ENCODE measurements around the gene ITPR3. TPM values are rescaled to one million over a fixed set of nuclear protein-coding genes. Genes with fewer than 3 reads are reported as not detected.

The ITPR3 gene
- total and polyA plus RNA-seq, 2 of the 13 experiments (the other 11 are each of a cell fraction or from before 2014, with no cell fraction given) = 3.8 to 21.4 TPM

DNA sequence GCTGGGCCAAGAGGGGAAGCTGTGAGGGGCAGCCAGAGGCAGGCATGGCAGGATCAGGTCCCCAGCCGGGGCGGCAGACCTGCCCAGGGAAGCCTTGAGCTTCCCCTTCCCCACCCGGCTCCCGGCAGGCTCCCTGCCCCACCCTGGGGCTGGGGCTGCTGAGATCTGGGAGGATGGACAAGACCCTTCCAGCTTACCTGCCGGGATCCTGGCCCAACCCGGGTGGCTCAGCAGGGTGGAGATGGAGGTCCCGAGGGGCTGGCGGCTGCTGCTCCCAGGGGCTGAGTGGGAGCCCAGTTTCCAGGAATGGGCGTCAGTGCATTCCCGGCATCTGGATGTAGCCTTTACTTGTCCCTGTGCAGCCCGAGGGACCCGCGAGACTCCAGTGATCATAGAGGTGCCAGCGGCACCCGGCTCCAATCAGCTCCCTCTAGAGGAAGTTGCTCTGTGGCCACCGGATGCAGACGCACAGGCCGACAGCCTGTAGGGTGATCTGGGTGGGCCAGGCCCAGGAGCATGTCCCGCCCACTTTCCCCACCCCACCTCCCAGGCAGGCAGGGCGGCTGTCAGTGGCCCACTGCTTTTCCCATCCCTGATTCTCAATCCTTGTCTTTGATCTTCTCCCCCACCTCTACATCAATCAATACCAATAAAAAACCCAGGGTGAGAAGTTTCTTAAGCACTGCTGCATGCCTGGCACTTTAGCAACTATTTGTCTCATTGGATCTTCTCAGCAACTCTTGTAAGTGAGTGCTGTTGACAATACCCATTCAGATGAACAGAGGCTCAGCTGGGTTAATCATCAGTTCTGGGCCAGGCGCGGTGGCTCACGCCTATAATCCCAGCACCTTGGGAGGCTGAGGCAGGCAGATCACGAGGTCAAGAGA, 41.1 kb upstream of the ITPR3 start, which contains the start of gene BAK1 (continued):
- TF ChIP-seq, protein P1, sequence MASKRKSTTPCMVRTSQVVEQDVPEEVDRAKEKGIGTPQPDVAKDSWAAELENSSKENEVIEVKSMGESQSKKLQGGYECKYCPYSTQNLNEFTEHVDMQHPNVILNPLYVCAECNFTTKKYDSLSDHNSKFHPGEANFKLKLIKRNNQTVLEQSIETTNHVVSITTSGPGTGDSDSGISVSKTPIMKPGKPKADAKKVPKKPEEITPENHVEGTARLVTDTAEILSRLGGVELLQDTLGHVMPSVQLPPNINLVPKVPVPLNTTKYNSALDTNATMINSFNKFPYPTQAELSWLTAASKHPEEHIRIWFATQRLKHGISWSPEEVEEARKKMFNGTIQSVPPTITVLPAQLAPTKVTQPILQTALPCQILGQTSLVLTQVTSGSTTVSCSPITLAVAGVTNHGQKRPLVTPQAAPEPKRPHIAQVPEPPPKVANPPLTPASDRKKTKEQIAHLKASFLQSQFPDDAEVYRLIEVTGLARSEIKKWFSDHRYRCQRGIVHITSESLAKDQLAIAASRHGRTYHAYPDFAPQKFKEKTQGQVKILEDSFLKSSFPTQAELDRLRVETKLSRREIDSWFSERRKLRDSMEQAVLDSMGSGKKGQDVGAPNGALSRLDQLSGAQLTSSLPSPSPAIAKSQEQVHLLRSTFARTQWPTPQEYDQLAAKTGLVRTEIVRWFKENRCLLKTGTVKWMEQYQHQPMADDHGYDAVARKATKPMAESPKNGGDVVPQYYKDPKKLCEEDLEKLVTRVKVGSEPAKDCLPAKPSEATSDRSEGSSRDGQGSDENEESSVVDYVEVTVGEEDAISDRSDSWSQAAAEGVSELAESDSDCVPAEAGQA (IDR thresholded peaks at IDR 0.05; ENCODE audit: low read depth) = no peak
- TF ChIP-seq, protein P1 (CRISPR knock-in tag; IDR thresholded peaks at IDR 0.05; ENCODE audit: borderline replicate concordance) = no peak
- TF ChIP-seq, protein P2, sequence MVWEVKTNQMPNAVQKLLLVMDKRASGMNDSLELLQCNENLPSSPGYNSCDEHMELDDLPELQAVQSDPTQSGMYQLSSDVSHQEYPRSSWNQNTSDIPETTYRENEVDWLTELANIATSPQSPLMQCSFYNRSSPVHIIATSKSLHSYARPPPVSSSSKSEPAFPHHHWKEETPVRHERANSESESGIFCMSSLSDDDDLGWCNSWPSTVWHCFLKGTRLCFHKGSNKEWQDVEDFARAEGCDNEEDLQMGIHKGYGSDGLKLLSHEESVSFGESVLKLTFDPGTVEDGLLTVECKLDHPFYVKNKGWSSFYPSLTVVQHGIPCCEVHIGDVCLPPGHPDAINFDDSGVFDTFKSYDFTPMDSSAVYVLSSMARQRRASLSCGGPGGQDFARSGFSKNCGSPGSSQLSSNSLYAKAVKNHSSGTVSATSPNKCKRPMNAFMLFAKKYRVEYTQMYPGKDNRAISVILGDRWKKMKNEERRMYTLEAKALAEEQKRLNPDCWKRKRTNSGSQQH (CRISPR knock-in tag; IDR thresholded peaks at IDR 0.05; ENCODE audit: low read depth) = peak; percentile 35; the same call in 1 of the 2 replicates
- TF ChIP-seq, protein P3, sequence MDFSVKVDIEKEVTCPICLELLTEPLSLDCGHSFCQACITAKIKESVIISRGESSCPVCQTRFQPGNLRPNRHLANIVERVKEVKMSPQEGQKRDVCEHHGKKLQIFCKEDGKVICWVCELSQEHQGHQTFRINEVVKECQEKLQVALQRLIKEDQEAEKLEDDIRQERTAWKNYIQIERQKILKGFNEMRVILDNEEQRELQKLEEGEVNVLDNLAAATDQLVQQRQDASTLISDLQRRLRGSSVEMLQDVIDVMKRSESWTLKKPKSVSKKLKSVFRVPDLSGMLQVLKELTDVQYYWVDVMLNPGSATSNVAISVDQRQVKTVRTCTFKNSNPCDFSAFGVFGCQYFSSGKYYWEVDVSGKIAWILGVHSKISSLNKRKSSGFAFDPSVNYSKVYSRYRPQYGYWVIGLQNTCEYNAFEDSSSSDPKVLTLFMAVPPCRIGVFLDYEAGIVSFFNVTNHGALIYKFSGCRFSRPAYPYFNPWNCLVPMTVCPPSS (IDR thresholded peaks at IDR 0.05) = no peak
- TF ChIP-seq PTBP1 (IDR thresholded peaks at IDR 0.05; ENCODE audit: low read depth, low read length, poor library complexity, severe bottlenecking) = no peak
- peak; percentile 45; the same call in 1 of the 2 replicates for TF ChIP-seq FOXK2 (IDR thresholded peaks at IDR 0.05)
- TF ChIP-seq NCOA5 (CRISPR knock-in tag; IDR thresholded peaks at IDR 0.05) = no peak
- TF ChIP-seq RFX3 (CRISPR knock-in tag; IDR thresholded peaks at IDR 0.05) = no peak
- no peak for TF ChIP-seq ZNF720 (CRISPR knock-in tag; IDR thresholded peaks at IDR 0.05)
- TF ChIP-seq, protein P4, sequence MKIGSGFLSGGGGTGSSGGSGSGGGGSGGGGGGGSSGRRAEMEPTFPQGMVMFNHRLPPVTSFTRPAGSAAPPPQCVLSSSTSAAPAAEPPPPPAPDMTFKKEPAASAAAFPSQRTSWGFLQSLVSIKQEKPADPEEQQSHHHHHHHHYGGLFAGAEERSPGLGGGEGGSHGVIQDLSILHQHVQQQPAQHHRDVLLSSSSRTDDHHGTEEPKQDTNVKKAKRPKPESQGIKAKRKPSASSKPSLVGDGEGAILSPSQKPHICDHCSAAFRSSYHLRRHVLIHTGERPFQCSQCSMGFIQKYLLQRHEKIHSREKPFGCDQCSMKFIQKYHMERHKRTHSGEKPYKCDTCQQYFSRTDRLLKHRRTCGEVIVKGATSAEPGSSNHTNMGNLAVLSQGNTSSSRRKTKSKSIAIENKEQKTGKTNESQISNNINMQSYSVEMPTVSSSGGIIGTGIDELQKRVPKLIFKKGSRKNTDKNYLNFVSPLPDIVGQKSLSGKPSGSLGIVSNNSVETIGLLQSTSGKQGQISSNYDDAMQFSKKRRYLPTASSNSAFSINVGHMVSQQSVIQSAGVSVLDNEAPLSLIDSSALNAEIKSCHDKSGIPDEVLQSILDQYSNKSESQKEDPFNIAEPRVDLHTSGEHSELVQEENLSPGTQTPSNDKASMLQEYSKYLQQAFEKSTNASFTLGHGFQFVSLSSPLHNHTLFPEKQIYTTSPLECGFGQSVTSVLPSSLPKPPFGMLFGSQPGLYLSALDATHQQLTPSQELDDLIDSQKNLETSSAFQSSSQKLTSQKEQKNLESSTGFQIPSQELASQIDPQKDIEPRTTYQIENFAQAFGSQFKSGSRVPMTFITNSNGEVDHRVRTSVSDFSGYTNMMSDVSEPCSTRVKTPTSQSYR (CRISPR knock-in tag; IDR thresholded peaks at IDR 0.05; ENCODE audit: borderline replicate concordance) = 0 out of 2 replicates have a peak, but pooled peaks have one; percentile 0
- TF ChIP-seq SKI (IDR thresholded peaks at IDR 0.05; ENCODE audit: partially characterized antibody) = no peak
- TF ChIP-seq ZFP90 (CRISPR knock-in tag; IDR thresholded peaks at IDR 0.05; ENCODE audit: borderline replicate concordance) = no peak; the same call in 1 of the 2 replicates
- TF ChIP-seq SMARCC2 (IDR thresholded peaks at IDR 0.05) = no peak
- peak; percentile 26 for TF ChIP-seq AGO2 (optimal IDR thresholded peaks at IDR 0.05; ENCODE audit: low read depth, low read length)
- TF ChIP-seq, protein P5, sequence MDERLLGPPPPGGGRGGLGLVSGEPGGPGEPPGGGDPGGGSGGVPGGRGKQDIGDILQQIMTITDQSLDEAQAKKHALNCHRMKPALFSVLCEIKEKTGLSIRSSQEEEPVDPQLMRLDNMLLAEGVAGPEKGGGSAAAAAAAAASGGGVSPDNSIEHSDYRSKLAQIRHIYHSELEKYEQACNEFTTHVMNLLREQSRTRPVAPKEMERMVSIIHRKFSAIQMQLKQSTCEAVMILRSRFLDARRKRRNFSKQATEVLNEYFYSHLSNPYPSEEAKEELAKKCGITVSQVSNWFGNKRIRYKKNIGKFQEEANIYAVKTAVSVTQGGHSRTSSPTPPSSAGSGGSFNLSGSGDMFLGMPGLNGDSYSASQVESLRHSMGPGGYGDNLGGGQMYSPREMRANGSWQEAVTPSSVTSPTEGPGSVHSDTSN (CRISPR knock-in tag; IDR thresholded peaks at IDR 0.05) = no peak
- TF ChIP-seq PRMT3 (CRISPR knock-in tag; IDR thresholded peaks at IDR 0.05; ENCODE audit: borderline replicate concordance, low read depth) = no peak

Data from HepG2 (cell line).